HG03558 (cell line): Measurements from ENCODE around the gene PRKCD.

Experiments
- ATAC-seq: cut with Tn5 transposase; IDR thresholded peaks from one replicate; pipeline ENCODE4 v1.9.1; 2021; ENCODE audit warnings: moderate number of reproducible peaks; ENCODE audit not compliant: unreplicated experiment; ENCODE audit errors: extremely low read depth

The PRKCD gene

DNA sequence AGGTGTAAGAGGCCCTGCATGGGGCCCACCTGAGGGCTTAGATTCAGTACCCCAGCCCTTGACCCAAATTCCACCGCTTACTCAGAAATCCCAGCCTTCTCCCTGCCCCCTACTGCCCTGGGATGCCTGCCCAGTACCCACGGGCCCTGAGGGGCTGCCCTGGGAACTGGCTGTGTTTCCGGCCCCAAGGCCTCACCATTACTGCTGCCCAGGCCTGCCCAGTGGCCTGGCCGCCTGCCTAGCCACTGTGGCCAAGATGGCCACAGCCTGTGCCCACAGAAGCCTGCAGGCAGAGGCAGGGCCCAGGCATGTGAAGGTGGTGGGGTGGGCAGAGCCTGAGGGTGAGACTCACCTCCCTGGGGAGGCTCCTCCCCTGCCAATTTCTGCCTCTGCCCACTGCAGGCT lies 6.1 kb upstream of the PRKCD start:
- no peak for ATAC-seq

- ATAC-seq, result no peak
Observed at GRCh38 chr3:53155760-53156159, 5.2 kb upstream of the PRKCD start.

DNA sequence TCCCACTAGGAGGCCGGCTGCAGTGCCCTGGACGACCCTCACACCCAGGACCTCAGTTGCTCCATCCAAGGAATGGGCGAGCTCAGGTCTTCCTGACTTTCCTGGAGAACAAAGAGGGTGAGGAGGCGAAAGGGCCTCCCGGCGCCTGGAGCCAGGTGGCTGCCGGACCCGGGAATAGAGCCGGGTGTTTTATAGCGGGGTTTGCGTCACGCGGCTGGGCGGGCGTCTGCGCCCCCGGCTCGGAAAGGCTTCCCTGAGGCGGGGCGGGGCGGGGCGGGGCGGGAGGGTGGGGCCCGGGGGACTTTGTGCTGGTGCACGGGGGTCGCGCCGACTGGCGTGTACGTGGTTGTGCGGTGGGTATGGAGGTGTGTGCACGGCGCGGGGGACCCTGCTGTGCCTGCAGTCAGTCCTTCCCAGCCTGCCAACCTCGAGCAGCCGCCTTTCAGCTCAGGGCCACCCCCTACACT lies 4.6 kb upstream of the PRKCD start:
- no peak for ATAC-seq

DNA sequence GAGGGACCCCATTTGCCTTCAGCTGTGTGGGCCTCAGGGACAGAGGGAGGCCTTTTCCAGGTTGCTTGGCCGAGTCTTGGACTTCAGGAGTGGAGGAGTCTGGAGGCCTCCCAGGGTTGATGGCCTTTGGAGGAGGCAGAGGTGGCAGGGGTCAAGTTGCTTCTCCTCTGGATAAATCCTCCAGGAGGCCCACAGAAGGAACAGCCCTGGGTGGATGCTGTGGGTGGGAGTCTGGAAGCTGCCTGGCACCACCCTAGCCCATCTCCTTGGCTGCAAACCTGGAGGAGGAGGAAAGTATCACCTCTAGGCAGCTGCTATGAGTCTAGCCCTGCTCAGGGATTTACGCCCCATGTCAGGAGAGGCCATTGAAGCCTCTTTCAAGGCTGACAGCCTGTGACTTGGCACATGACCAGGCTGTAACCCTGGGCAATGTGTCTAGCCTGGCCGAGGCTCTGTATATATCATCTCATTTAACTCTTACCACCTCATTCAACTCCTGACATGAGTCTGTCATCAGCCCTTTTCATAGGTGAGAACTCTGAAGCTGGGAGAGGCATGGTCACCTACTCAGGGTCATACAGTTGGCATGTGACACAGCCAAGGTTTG lies 2.9 kb upstream of the PRKCD start:
- no peak for ATAC-seq

DNA sequence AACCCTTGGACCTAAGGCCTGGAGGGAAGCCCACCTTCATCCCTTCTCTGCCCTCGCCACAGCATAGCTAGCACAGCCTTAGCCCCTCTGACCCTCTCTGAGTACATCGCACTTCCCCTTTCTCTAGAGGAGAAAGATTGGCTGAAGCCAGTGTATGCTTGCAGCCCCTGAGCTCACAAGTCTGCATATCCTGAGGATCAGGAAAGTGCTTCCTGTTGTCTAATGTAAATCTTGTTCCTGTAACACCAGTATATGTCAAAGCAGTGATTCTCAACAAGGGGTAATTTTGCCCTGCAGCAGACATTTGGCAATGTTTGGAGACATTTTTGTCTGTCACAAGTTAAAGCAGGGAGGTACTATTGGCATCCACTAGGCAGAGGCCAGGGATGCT lies 2.2 kb upstream of the PRKCD start:
- no peak for ATAC-seq

DNA sequence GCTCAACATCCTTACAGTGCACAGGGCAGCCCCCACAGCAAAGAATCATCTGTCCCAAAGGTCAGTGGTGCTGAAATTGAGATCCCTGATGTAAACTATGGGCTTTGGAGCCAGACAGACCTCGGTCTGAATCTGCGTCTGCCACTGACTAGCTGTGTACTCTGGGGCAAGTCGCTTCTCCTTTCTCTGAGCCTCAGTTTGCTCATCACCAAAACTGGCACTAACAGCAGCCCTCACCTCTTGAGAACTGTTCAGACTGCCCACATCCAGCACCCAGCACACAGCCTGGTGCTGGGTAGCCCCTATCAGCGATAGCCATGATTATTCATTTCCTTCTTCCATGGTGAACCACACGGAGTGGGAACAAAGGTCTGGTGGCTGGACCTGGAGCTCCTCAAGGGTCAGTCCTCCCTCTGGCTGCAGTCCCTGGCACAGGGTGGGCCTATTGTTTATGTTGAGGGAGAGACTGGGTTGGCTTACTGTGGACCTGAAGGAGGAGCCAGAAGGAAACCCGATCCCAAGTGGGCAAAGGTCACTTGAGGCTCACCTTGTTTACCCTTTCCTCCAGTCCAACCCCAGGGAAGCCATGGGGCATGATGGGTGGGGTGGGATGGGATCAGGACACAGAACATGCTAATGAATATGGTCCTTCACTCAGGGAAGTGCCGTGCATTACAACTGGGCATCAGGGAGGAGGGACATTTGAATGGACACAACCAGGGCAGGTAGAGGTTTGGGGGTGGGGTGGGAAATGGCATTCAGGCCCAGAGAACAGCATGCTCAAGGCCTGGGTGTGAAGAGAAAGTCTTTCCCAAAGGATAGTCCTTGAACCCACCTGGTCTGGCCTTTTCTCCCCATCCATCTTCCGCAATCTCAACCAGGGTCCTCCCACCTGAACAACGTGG lies 1.6 kb upstream of the PRKCD start:
- no peak for ATAC-seq

- no peak for ATAC-seq
Observed at GRCh38 chr3:53160061-53160659, 849 bp upstream of the PRKCD start.

DNA sequence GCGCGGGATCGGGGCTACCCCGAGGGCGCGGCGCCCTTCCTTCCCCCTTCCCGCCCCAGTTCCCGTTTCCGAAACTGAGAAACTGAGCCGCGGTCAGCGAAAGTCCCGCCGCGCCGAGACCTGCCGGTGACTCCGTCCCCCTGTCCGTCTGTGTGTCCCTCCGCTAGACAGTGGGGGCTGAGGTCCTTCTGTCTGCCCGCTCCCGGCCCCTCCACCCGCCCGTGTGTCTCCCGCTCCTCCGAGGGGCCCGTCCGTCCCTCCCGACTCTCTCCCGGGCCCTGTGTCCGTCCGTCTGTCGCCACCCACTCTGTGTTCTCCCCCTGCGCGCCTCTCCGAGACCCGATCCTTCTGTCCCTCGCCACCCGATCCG lies 426 bp downstream of the PRKCD start:
- no peak for ATAC-seq

DNA sequence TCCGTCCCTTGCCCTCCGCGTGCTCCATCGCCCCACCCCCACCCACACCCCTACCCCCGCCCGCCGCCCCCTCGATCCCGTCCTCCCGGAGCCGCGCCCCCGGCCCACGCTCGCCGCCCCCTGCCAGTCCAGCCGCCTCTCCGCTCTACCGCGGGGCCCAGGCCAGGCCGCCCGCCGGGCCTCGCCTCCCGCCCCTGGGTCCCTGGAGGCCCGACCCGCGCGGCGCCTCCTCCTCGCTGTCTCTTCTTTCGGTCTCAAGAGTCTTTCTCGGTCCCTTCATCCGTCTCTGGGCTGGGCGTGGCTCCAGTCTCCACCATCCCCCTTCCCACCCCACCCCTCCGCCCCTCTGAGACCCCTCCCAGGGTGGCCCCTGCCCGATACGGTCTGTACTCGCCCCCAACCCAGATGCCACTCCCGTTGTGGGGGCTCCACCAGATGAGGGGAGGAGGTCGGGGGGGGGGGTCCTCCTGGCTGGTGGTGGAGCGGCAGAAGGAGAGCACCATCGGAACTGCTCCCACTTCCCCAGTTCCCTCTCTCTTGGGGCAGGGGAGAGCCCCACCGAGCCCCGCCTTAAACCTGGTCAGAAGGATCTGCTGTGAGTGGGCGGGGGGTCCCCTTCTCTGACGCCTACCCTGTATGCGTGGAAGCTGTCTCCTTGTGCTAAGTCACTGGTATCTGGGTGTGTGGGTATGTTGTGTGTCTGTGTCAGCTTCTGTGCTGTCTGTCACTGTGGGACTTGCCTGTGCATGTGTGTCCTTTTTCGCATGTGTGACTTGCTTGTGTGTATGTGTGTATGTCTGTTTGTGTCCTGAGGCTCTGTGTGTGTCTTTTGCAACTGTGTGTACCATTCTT lies 1.0 kb downstream of the PRKCD start:
- no peak for ATAC-seq

DNA sequence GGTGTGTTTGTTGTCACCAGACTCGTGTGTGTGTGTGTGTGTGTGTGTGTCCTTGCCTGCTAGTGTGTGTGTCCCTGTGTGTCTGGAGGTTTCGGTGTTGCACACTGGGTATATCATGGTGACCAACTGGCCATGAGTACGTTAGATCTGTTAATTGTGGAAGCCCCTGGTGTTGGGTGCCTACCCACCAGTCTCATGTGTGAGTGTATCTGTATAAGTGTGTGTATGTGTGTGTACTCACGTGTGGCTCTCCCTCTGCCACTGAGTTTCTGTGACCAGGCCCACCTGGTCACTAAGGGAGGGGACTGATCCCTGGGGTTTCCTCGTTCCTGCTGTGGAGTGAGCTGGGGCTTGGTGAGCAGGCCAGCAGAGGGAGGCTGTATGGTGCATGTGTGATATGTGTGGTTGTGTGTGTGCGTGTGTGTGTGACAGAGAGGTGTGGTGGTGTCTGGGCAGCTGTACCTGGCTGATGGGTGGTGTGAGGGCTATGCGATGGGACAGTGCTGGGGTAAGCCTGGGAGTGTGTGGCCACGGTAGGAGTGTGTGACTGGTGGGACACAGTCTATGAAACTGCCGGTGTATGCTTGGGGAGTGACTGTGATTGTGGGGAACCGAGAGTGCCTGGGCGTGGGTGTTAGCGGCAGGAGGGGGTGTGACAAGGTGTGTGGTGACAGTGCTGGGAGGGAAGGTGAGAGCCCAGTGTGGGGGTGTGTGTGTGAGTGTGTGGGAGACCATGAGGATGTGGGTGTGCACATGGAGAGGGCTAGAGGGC lies 1.8 kb downstream of the PRKCD start:
- no peak for ATAC-seq

- ATAC-seq, result no peak
Observed at GRCh38 chr3:53163444-53164387, 2.7 kb downstream of the PRKCD start.

- no peak for ATAC-seq
Observed at GRCh38 chr3:53164911-53165310, 3.9 kb downstream of the PRKCD start.

GRCh38 chr3:53166206-53166605 lies 5.2 kb downstream of the PRKCD start:
- ATAC-seq, result no peak

- no peak for ATAC-seq
Observed at GRCh38 chr3:53166781-53167291, 5.8 kb downstream of the PRKCD start.

DNA sequence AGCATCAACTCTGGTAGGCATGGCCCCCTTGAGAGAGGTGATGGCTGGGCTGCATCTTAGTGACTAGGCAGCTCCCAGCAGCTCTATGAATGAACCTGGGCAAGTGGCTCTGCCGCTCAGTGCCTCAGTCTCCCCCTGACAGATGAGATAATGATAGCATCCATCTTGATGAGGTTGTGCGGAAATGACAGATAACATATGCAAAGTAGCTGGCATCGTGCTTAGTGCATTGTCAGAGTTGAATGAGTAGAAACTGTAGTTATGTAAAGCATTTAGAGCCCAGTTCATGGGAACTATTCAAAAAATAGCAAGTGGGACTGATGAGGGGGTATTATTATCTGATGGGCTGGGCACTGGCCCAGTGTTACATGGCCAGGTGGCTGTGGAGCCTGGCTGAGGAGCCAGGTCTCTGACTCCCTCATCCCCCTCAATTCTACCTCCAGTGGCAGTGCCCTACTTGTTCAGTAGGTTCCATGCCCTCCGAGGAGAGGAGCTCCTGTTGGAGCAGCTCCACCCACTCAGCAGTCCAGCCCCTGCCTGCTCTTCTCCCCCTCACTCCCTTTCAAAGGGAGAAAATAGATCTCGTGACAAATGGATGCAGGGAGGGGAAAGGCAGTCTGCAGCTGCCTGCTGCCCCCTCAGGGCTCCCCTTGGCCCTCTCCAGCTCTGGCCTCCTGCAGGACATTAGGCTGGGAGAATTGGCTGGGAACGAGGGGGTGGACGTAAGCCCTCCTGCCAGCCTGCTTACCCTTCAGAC lies 6.6 kb downstream of the PRKCD start:
- no peak for ATAC-seq

GRCh38 chr3:53168175-53168923 lies 7.3 kb downstream of the PRKCD start:
- no peak for ATAC-seq
